Measurements from ENCODE around the gene DTNBP1.

Gene DTNBP1

GRCh38 chr6:15476631-15477380, 186.0 kb downstream of the DTNBP1 start:
- DNase-seq: no peak

DNA sequence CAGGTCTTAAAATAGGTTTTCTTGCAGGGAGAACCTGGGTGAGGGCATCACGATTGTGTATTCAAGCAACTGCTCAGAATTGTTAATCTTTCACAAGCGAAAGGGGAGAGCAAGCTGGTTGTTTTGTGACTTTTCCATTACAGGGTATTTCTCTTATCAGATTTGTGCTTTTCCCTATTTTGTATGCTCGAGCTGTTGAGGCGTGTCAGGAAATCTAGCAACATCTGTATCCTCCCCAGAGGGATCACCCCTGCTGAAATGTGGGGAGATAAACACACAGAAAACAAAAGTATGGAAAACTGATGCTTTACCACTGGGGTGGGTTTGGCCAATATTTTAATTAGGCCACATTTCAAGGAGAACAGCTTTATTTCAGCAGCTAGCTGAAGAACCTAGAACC, 187.0 kb downstream of the DTNBP1 start:
- DNase-seq: no peak

GRCh38 chr6:15475261-15475660, 187.6 kb downstream of the DTNBP1 start:
- DNase-seq: no peak

GRCh38 chr6:15474196-15474595, 188.6 kb downstream of the DTNBP1 start:
- DNase-seq: no peak

- DNase-seq: no peak
These were observed 189.1 kb downstream of the DTNBP1 start for GRCh38 chr6:15473741-15474161.

- DNase-seq: no peak
These were observed 189.7 kb downstream of the DTNBP1 start for GRCh38 chr6:15473174-15473573.

Data from activated T-cell treated with anti-CD3 and anti-CD28 coated beads, Interleukin-2, amount 50 U/mL, for 48 hours (primary cell).